C4-2B (cell line): ENCODE measurements around the gene TEX50.
"Not testable (repeated sequence)": the region's sequence is repeated elsewhere in the genome, so short reads cannot be mapped to it uniquely, and the experiment has no call there.

ENCODE experiments used
- H3K27ac ChIP-seq: fragments of 450-650 bp; 2 replicates; pipeline ENCODE4 v1.5.1; 2017
- ZFX ChIP-seq: fragments of 450-650 bp; IDR thresholded peaks from 2 replicates; pipeline ENCODE4 v1.6.1; 2017
- TF ChIP-seq, protein P1 (sequence below): fragments of 450-650 bp; conservative IDR thresholded peaks from 2 replicates; pipeline ENCODE4 v1.5.1; 2017; ENCODE audit warnings: mild to moderate bottlenecking

TEX50 gene, protein sequence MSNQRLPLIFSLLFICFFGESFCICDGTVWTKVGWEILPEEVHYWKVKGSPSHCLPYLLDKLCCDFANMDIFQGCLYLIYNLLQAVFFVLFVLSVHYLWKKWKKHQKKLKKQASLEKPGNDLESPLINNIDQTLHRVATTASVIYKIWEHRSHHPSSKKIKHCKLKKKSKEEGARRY

DNA sequence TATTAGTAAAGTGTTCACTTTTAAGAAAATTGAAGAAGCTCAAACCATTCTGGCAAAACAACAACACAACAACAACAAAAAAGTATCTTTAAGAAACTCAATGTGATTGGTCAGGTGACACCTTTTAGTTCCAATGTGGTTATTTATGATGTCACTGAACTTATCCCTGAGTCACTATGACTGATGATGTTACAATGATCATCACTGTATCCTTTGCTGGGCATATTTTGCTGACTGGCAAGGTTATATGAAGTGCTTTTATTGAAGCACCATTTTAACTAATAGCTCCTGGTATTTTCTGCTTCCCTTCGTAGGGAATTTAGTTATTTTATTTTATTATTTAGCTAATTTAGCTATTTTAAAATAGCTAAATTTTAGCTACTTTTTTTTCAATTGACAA is at the start of gene TEX50:
TEX50 (plus strand) TSS at position 223 of the 400 bp plus-strand sequence. CDS start 184 bp downstream, outside the sequence.
- H3K27ac ChIP-seq, result no peak within 1 kb of the TSS

DNA sequence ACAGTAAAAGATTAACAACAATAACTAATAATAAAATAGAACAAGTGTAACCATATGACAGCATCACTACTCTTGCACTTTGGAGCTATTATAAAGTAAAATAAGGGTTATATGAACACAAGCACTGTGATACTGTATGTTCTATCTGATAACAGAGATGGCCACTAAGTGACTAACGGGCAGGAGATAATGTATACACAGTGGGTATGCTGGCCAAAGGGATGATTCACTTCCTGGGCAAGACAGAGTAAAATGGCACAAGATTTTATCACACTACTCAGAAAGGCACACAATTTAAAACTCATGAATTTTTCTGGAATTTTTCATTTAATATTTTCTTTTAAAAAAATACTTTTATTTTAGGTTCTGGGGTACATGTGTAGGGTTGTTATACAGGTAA is 44.6 kb upstream of the TEX50 start:
- no peak overlapping the region for H3K27ac ChIP-seq
- TF ChIP-seq ZFX, result no peak
- TF ChIP-seq, protein P1, sequence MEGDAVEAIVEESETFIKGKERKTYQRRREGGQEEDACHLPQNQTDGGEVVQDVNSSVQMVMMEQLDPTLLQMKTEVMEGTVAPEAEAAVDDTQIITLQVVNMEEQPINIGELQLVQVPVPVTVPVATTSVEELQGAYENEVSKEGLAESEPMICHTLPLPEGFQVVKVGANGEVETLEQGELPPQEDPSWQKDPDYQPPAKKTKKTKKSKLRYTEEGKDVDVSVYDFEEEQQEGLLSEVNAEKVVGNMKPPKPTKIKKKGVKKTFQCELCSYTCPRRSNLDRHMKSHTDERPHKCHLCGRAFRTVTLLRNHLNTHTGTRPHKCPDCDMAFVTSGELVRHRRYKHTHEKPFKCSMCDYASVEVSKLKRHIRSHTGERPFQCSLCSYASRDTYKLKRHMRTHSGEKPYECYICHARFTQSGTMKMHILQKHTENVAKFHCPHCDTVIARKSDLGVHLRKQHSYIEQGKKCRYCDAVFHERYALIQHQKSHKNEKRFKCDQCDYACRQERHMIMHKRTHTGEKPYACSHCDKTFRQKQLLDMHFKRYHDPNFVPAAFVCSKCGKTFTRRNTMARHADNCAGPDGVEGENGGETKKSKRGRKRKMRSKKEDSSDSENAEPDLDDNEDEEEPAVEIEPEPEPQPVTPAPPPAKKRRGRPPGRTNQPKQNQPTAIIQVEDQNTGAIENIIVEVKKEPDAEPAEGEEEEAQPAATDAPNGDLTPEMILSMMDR, result no peak

More for the DNA sequence above, at the start of gene TEX50:
- no peak for TF ChIP-seq ZFX
- TF ChIP-seq, protein P1, result no peak

DNA sequence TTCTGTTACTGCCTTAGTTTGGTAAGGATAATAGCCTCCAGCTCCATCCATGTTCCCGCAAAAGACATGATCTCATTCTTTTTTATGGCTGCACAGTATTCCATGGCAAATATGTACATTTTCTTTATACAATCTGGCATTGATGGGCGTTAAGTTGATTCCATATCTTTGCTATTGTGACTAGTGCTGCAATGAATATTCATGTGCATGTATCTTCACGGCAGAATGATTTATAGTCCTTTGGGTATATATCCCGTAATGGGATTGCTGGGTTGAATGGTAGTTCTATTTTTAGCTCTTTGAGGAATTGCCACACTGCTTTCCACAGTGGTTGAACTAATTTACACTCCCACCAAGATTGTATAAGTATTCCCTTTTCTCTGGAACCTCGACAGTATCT is 44.0 kb upstream of the TEX50 start:
- H3K27ac ChIP-seq, result not testable (repeated sequence)

DNA sequence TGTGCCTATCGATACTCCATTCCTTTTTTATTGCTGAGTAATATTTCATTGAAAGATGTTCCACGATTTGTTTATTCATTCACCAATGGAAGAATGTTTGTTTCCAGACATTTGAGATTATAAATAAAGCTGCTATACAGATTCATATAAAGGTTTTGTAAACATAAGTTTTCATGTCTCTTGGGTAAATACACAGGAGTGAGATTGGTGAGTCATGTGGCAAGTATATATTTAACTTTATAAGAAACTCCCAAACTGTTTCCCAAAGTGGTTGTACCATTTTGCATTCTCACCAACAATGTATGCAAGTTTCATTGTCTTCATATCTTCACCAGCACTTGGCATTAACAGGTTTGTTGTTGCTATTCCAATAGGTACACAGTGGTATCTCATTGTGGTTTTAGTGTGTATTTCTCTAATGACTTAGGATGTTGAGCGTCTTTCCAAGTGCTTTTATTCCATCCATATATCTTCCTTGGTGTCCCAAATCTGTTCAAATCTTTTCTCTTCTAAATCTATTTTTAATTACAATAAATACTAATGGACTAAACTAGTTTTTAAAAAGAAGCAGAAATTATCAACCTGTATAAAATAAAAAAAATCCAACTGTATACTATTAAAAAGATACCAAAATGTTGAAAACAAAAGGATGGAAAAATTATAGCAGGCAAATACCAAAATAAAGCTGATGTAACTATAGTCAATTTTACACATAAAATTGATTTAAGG is 38.9 kb upstream of the TEX50 start:
- no peak for TF ChIP-seq ZFX
- TF ChIP-seq, protein P1, result no peak
- no peak overlapping the region for H3K27ac ChIP-seq

DNA sequence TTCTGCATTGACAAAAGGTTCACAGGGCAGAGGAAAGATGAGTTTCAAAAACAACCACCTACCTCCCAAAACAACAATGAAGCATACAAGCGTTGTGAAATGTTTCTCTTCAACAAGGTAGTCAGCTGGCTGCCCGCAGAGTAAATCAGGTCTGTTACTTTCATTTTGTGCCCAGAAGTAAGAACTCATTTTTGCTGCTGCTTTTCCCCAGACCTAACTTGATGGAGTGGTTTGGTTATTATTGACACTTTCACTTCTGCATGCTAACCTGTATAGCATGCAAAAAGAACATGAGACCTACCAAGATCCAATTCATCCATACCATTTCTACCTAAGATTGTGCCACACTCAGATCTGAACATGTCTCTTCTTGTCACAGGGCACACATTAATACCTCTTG is 33.5 kb upstream of the TEX50 start:
- no peak overlapping the region for H3K27ac ChIP-seq
- TF ChIP-seq, protein P1, result no peak
- no peak for TF ChIP-seq ZFX

DNA sequence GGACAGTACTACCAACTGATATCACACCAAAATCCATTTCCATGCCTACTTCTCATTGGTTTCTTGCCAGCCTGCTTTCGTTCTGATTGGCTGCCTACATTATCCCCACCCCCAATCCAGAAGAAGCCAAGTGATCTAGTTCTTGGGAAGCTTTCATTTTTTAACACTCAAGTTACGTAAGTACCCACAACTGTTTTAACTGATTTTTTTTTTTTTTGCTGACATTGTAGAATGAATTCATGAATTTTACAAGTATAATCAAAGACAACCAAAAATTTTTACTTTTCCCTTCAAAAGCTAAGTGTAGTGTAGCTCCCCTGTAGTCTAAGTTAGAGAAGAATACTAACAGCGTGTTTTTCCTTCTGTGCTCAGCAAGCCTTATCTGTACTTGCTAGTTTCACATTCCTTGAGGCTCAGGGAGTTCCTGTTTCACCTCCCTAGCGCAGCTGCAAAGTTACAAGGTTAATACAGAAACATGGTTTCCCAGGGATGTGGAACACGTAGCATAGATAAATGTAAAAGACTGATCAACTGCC is 32.0 kb upstream of the TEX50 start, which contains the start of gene SLC9C2:
SLC9C2 (minus strand) TSS at position 17 of the 536 bp plus-strand sequence. CDS start 1,296 bp downstream, outside the sequence.
- TF ChIP-seq ZFX, result no peak
- TF ChIP-seq, protein P1, result no peak
- no peak within 1 kb of the TSS for H3K27ac ChIP-seq

DNA sequence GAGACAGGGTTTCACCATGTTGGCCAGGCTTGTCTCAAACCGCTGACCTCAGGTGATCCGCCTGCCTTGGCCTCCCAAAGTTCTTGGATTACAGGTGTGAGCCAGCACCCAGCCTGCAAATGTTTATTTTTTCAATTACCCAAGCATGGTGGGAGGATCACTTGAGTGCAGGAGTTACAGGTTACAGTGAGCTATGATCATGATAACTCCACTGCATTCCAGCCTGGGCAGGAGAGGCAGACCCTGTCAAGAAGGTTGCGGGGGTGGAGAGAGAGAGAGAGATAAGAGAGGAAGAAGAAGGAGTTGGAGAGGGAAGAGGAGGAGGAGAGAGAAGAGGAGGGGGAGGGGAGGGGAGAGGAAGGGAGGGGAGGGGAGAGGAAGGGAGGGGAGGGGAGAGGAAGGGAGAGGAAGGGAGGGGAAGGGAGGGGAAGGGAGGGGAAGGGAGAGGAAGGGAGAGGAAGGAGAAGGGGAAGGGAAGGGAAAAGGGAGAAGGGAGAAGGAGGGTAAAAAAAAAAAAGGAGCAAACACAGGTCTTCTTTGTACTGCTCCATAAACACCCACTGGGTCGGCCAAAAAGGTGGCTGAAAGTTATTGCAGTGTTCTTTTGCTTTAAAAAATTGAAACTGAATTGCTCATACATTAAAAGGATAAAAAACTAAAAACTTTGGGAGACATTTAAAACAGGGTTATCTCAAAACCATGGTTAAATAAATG is 26.5 kb upstream of the TEX50 start:
- no peak overlapping the region for H3K27ac ChIP-seq
- TF ChIP-seq, protein P1, result no peak
- TF ChIP-seq ZFX, result no peak

DNA sequence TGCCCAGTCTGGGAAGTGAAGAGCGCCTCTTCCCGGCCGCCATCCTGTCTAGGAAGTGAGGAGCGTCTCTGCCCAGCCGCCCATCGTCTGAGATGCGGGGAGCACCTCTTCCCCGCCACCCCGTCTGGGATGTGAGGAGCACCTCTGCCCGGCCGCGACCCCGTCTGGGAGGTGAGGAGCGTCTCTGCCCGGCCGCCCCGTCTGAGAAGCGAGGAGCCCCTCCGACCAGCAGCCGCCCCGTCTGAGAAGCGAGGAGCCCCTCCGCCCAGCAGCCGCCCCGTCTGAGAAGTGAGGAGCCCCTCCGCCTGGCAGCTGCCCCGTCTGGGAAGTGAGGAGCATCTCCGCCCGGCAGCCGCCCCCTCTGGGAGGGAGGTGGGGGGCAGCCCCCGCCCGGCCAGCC is 22.1 kb upstream of the TEX50 start:
- H3K27ac ChIP-seq, result not testable (repeated sequence)
